HEK293 (cell line): ENCODE results near the gene EHD1.

ENCODE experiments used
- CTCF ChIP-seq: fragments of 450-650 bp; formaldehyde crosslinking; IDR thresholded peaks from 2 replicates; pipeline ENCODE4 v1.5.1; 2016; ENCODE audit warnings: missing biosample characterization, missing genetic modification characterization
- PBX3 ChIP-seq: sonication (generic); formaldehyde crosslinking; IDR thresholded peaks from 2 replicates; pipeline ENCODE4 v1.8.1; 2022; ENCODE audit warnings: mild to moderate bottlenecking, moderate library complexity, missing genetic modification reagents
- ZNF311 ChIP-seq: fragments of 450-650 bp; formaldehyde crosslinking; IDR thresholded peaks from 2 replicates; pipeline ENCODE4 v1.5.1; 2017; ENCODE audit warnings: missing biosample characterization, missing genetic modification characterization, borderline replicate concordance
- ZNF324 ChIP-seq: fragments of 450-650 bp; formaldehyde crosslinking; IDR thresholded peaks from 2 replicates; pipeline ENCODE4 v1.5.1; 2016; ENCODE audit warnings: missing biosample characterization, missing genetic modification characterization

- TF ChIP-seq ZNF311 (tag by site-specific recombination) (no peak), PBX3 (no peak), CTCF (tag by site-specific recombination) (no peak), ZNF324 (tag by site-specific recombination) (no peak)
These were observed 51.6 kb downstream of the EHD1 start for GRCh38 chr11:64826578-64827450.
